HG02759 (cell line): Measurements from ENCODE around the gene DCHS2.
A peak's percentile ranks its signal among the peaks of the same experiment; 100 is the strongest.

Source experiments
- ATAC-seq: cut with Tn5 transposase; IDR thresholded peaks from one replicate; pipeline ENCODE4 v1.9.1; 2021; ENCODE audit warnings: mild to moderate bottlenecking, moderate library complexity; ENCODE audit not compliant: unreplicated experiment

DCHS2 gene

DNA sequence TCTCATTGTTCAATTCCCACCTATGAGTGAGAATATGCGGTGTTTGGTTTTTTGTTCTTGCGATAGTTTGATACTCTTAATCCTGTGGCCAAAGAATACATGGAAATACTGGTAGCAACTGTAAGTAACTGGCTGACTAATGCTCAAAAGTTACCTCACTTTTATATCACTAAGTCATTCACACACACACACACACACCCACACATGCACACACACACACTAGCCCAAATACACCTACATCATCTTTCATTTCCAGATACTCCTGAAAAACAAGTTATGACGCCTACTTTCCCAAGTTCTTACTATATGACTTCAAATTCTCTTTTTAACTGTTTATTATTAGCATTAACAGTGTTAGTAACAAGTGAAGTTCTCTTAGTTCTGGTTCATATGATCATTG is 101.3 kb downstream of the DCHS2 start:
- no peak for ATAC-seq

GRCh38 chr4:154389148-154389547 is 102.5 kb downstream of the DCHS2 start:
- ATAC-seq, result no peak

DNA sequence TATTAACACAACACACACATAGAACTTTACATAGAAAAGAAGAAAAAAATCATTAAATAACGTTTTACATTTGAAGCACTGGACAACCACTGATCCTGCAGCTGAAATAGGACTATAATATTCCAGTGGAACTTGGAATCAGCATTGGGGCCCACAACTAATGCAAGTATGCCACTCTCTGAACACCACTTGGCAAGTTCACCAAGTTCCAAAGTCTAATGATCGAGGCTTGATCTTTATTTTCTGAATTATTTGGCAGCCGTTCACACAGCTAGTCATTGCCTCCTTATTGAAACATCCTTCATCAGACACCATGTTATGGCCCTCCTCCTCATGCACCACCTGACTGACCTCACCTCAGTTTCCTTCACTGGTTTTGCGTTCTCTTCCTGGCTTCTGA is 107.6 kb downstream of the DCHS2 start:
- ATAC-seq, result no peak

DNA sequence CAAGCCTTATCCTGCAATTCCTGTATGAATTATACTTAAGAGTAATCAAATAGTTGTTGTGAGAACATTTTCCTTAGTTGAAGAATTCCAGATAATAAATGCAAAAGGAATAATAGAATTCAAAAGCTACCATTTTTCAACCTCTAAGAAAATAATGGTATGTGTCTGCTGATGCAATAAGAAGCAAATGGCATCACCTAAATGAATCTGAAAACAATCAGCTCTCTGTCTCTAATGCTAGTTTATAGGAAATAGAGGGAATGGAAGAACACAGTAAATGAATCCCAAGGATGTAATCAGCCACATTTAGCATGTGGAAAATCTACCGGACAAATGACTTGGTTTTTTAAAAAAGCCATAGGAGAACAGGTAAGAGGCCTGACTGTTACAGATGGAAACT is 115.1 kb downstream of the DCHS2 start:
- no peak for ATAC-seq

DNA sequence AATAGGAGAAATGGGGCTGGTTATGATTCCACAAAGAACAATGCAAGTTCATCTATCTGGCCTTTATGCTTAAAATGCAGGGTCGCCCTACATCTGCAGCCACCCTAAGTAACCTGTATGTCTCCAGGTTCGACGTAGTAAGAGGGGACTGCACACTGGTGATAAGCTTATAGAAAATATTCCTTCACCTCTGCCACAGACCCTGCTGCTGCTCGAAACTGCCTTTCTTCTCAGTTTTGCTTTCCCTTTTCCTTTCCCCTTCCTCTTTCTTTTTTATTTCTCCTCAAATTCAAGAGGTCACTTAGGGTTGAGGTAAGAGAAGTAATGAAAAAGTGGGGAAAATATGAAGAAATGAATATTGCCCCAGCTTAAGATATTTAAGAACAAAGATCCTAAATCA is 123.5 kb downstream of the DCHS2 start:
- peak; percentile 65 for ATAC-seq

DNA sequence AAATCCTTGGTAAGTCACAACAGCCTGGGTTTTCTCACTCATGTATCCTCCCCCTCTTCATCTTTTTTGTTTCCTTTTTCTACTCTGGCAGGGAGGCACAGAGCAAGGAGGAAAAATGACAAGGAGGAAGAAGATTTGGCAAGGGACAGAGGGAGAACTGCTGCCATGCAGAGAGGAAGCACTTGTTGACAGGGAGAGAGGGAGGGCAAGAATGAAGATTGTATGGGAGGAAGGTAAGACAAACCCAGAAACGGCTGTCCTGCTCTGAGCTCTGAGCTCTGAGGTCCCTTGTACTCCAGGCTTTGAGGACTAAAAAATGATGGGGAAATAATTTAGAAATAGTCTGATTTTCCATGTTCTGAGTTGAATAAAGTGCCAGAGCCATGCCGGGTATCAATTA is 123.9 kb downstream of the DCHS2 start:
- ATAC-seq, result peak; percentile 28

GRCh38 chr4:154366956-154367355 is 124.6 kb downstream of the DCHS2 start:
- peak; percentile 10 for ATAC-seq

DNA sequence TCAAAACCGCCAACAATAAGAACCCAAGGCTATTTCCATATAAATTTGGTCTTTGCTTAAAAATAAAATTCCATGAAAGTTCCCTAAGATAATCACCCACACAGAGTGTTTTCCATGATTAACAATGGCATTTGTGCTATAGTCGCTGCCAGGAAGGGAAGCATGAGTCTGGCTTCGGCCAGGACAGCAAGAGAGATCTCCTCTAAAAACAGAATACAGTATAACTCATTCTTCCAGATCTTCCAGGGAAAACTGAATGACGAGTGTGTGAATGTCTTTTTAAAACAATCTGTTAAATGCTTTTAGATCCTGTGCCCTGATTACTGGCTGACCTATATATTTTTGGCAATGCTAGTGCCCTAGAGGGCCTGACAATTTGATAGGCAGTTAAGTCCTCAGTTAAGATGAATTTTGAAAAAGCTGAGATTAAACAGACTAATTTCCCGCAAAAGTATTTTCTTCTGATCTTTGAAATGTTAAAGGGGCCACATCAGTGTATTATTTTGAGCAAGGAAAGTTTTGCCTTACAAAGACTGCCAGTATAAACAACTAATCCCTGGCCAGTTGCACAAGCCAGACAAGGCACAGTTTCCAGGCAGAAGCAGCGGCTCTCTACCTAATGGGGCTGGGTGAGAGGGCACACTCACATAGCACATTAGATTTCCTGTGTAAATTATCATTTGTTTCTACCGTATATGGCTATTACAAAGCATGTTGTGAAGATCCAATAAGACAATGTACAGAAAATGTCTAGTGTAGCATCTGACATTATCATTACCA is 127.3 kb downstream of the DCHS2 start:
- no peak for ATAC-seq

DNA sequence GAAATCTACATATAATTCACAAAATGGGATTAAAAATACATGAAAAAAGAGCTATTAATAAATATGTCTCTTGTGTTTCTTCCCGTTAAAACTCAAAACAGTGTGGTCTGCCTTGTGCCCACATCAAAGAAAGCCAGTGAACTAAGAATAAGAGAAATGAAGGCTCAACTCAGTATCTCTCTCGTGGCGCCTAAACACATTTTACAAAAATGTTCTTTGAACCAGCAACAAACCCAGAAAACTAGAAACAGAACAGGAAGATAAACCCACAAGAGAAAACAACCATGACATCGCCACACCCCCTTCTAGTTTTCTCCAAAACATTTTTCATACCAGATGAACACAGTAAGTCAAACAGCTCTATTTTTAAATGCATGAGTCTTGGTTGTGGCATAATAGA is 130.1 kb downstream of the DCHS2 start:
- ATAC-seq, result no peak

- ATAC-seq, result no peak
Observed at GRCh38 chr4:154360491-154360890, 131.1 kb downstream of the DCHS2 start.

DNA sequence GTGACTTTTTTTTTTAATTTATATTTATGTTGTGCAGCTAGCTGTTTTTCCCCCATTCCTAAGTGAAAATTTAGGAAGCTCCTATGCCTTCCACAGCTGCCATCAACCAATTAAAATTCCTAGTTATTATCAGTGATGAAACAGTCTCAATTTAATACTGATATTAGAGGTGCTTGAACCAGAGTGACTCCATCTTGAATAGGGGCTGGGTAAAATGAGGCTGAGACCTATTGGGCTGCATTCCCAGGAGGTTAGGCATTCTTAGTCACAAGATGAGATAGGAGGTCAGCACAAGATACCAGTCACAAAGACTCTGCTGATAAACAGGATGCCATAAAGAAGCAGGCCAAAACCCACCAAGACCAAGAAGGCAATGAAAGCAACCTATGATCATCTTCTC is 136.7 kb downstream of the DCHS2 start:
- no peak for ATAC-seq

DNA sequence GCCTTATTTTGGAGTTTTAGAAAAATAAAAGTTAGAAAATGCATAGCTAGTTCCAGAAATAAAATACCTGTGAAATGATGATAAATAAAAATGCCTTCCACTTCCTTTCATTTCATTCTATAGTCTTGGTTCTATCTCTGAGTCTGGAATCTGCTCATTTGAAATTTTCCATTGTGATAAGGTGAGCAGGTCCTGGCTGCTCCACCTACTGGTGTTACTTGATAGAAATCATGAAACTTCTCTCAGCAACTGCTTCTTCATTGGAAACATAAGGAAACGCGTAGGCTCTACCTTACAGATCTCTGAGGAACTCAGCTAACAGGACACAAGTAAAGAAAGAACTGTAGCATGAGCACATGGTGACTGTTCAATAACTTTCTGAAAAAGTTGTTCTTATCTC is 141.8 kb downstream of the DCHS2 start:
- peak; percentile 52 for ATAC-seq

GRCh38 chr4:154348657-154349056 is 142.9 kb downstream of the DCHS2 start:
- no peak for ATAC-seq

DNA sequence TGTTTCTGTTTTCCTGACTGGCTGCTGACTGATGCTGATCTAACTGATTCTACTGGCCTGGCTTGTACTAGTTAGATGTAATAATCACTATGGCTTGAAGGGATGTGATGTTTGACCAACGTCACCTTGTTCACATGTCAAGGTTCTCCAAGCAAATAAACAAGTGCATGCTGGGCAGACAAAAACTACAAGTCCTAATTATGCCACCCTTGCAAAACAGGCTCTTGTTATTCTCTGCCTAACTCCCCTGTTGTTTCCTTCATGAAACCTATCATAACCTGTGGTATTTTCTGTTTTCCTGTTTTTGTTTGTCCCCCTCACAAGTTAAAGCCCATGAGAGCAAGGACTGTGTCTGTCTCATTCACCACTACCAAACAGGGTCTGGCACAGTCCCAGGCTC is 146.2 kb downstream of the DCHS2 start:
- ATAC-seq, result no peak

GRCh38 chr4:154344686-154345085 is 146.9 kb downstream of the DCHS2 start:
- peak; percentile 69 for ATAC-seq

DNA sequence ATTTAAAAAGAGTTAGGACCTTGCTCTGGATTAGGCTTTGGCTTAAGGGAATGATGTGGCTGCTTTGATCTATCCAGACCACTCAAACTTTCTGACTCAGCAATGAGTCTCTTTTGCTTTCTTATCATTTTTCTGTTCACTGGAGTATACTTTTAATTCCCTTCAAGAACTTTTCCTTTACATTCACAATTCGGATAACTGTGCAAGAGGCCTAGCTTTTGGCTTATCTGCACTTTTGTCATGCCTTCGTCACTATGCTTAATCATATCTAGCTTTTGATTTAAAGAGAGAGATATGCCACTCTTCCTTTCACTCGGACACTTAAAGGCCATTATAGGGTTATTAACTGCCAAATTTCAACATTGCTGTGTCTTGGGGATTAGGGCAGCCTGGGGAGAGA is 147.9 kb downstream of the DCHS2 start:
- ATAC-seq, result no peak

DNA sequence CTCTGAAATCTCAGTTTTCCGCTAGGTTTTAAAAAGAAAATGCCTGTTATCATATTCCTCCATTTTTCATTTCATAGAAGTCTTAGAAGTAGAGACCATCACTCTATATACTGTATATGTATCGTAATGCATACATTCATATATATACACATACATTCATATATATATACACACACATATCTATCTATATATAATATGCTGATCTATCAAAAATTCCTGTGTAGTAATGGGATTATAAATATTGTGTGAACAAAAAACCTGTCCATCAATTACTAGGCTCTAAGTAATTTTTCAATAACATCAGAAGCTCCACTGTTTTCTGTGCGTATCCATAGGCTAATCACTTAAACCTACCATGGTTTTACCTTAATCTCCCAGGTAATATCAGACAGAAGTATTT is 150.2 kb downstream of the DCHS2 start:
- ATAC-seq, result no peak

DNA sequence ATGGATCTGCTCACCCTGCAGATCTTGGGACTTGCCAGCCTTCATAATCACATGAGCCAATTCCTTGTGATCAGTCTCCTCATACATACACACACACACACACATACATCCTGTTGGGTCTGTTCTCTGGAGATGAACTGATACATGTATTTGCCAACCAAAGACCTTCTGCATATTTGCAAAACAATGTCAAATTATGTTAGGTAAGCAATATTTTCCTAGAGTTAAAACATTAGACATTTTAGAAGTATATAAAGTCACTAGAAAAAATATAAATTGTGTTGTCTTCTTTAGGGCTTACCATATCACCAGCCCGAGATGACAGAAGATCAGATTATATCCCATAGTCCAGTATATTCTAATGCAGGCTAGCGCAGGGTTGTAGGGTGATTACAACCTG is 156.0 kb downstream of the DCHS2 start:
- ATAC-seq, result no peak

- peak; percentile 92 for ATAC-seq
Observed at GRCh38 chr4:154332681-154333421, 158.7 kb downstream of the DCHS2 start.

DNA sequence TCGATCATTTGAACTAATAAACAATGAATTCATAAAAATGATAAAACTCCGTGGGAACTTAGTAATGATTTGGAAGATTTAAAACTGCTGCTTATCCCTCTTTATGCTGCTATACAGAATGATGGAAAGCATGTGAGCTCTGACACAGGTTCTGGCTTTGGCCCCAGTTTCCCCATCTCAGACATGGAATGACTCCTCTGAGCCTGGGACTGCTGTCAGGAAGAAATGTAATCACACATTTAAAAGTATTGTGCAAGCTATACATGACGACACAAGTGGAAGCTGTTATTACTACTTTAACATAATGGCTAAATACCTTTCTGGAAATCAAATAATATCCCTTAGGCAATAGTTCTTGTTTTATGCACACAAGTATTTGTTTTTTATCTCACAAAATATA is 161.7 kb downstream of the DCHS2 start:
- ATAC-seq, result no peak

- ATAC-seq, result no peak
Observed at GRCh38 chr4:154329268-154329868, 162.2 kb downstream of the DCHS2 start.

DNA sequence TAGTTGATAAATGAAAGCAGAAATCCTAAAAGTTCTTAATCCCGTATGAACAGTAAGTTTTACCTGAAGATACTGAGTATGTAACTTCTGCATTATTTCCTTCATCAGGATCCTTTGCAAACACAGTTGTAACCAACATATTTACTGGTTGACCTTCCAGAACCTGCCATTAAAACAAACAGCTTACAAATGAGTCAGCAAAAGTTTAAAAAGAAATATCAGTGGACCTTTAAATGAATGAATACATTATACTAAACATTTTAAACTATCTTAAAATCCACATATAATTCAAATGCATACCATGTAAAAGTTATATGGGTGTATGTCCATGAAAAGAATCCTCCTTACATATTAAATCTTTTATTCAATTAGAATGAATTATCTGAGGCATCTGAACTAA is 163.6 kb downstream of the DCHS2 start:
- no peak for ATAC-seq
